Tongue (tissue), 2 donors: ENCODE results near the gene DHX15. TPM values are rescaled to one million over a fixed set of nuclear protein-coding genes. Genes with fewer than 3 reads are reported as not detected.

Experiments used
- DNase-seq: peaks from one replicate; pipeline ENCODE4 v3.0.0-alpha.2; 2015
- total RNA-seq: library from RNA; depleted of rRNA; stranded (reverse); fragments of >200 nt; gene quantifications from one replicate; pipeline ENCODE4 v1.2.3, GENCODE V29; 2014

DHX15 gene
- total RNA-seq, 1 donor from 2014 or later = 220 TPM

DNA sequence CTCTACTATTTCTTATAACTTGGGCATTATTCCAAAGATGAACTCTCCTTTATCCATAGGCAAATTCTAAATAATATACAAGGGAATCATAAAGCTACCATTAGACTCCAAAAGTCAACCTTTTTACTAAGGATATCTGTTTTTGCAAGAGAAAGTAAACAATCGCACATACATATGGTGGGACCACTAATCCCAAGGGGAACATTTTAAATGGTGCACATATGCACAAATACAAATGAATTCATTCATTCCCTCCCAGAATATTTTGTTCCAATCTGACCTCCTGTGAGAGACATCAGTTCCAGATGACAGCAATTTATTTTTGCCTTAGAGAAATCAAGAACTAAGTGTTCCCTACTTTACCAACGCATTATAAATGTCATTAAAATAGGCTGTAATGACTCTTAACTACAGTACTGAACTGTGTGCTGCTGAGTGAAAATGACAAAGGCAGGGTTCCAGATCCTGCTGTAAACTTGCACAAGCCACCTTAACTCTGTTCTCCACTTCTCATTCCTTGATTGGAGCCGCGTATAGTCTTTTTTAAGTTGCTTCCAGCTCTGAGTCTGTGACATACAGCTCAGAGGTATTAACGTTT is 2.0 kb downstream of the DHX15 start:
- DNase-seq = peak; percentile 23

DNA sequence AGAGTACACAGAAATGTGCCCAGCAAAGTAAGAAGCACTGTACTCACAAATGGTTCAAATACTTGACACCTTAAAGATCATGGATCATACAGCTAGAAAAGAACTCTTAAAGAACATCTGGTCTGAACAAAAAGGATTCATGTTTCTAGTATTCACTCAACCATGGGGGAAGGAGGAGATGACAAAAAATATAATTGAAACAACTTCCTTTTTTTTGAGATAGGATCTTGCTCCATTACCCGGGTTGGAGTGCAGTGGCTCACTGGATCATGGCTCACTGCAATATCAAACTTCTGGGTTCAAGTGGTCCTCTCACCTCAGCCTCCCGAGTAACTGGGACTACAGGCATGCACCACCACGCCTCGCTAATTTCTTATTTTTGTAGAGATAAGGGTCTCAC is 6.0 kb downstream of the DHX15 start:
- DNase-seq = no peak

DNA sequence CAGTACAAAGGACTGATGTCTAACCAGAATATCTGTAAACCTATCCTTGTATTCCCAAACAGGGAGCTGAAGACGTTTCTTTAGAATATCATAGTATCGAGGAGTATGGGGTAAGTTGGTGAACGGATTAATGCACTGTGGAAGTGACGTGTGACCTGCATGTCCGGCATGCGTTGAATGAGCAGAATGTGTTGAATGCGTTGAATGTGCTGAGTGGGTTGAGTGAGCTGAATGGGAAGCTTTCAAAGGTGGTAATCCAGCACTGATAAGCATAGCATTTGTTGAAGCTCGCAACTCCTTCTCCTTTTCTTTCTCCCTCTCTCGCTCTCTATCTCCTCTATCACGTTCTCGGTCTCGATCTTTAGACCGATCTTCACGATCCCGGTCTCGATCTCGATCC is 8.1 kb downstream of the DHX15 start:
- DNase-seq = no peak

DNA sequence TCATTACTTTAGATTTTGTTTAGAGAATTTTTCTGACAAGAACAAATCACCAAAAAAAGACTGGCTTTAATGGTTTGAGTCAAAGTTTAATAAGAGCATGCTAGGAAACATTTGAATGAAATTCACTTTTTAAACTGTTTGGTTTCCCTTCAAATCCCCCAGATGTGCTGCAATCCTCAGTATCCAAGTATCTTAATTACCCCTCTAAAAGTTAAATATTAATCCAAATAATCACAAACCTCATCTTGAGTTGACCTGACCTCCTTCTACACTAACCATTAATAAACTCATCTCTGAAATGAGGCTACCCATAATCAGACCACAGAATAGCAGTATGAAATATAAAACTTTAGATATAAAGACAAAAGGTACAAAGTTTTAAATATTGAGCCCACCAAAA is 10.1 kb downstream of the DHX15 start:
- no peak for DNase-seq

DNA sequence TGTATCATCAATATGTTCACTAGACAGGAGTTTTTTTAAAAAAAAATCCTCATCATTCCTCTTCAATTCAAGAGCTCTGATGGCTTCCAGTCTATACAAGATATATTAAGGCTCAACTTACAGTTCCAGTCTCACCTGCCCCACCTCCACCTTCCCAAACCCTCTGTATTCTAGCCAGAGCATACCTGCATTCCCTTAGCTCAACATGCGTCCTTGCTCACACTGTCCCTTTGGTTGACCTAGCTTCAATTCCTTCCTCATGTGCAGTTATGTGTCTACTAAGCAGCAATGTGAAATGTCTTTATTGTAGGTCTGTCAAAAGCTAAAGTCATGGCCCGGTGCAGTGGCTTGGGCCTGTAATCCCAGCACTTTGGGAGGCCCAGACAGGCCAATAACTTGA is 10.8 kb downstream of the DHX15 start:
- no peak for DNase-seq

DNA sequence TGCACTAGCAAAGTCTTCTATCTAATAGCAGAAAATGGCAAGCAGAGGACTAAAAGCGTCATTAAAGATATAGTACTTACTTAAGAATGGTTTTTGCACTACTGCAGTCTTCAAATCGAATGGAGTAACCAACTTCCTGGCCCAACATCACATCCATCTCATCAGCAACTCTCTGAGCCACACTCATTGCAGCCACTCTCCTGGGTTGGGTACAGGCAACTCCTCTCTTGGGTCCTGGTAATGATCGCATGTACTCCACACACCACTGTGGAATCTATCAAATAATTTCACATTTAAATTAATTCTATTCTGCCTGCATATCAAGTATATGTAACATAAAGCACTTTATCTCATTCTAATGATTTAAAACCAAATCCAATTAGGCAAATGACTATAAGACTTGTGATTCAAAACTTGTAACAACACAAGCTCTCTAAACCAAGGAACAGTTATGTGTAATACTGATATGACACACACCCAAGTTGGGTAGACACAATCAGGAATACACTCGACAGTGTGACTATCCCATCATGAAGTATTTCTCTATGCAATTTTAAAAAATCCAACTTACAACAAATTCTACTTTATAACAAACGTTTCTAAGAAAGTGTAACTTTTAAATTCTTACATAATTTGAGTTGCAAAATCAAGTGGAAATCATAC is 13.6 kb downstream of the DHX15 start:
- DNase-seq = no peak

DNA sequence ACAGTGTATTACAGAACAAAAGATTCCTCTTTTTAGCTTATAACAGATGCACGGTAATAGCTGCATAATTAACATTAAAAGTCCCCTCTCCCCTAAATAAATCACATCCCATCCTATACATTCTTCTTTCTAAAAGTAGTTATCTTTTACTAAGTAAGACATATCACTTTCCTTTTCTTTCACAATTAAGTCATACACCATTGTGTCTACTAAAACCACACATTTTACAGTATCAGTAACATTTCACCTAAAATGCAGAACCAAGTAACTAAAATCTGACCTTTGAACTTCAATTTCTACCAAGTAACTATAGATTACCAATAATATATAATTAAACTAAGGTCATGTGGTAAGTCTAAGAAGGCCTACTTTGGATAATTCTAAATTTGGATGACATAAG is 14.2 kb downstream of the DHX15 start:
- no peak for DNase-seq

DNA sequence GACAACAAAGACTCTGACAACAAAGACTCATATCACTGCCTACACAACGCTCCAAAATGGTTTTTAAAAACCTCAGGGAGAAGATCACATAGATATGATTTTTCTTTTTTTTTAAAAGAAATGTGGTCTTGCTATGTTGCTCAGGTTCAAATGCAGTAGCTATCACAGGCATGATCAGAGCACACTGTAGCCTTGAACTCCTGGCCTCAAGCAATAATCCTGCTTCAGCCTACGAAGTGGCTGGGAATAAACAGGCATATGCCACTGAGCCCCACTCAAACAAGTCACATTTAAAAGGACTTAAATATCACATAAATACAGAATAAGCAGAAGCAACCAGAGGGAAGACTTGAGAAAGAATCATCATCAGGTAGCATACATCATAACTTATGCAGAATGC is 14.7 kb downstream of the DHX15 start:
- DNase-seq = no peak

DNA sequence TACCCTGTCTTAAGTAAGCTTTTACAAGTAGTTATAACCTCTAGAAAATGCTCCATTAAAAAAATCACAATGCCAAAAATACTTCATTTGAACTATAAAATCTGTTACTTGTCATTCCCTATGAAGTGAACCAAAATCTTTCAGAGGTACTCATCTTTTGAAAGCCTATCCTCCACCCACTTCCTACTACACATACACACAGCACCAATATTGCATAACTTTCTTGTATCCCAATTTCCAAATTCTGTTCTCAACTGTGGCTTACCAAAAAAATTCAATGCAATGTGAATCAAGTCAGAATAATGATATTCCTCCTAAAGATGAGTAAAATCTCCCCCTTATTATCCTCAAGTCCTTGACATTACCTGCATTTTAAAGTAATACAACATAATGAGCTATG is 15.9 kb downstream of the DHX15 start:
- DNase-seq = no peak

DNA sequence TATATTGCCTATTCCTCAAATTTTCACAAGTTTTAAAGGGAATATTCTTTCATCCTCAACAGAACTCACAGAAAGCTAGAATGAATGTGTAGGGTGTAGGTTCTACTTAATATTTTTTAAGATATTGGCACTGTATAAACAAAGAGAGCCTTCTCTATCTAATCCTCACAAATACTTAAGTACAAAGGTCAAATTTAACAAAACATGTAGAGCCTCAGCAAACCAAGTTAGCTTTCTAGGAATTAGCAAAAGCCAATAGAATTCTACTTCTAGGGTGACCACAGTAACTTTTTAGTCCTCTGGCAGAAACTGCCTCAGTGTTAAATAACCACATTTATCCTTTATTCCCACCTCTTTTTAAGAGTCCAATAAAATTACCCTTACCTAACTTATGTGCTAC is 19.3 kb downstream of the DHX15 start:
- no peak for DNase-seq

DNA sequence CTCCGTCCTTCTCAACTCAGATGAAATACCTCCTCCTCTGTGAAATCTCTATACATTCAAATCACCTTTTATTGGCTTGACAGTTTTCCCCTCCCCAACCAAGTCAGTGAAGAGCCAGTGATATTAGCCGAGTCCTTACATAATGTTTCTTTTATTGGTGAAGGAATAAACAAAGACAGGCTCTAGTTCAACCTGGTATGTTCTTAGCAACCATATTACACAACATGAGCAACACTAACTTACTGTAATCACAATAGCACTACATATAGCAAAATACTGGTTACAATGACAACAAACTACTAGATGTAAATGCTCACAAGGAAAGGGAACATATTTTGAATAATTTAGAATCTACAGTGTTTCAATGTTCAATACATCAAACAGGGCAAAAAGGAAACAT is 19.9 kb downstream of the DHX15 start:
- no peak for DNase-seq

DNA sequence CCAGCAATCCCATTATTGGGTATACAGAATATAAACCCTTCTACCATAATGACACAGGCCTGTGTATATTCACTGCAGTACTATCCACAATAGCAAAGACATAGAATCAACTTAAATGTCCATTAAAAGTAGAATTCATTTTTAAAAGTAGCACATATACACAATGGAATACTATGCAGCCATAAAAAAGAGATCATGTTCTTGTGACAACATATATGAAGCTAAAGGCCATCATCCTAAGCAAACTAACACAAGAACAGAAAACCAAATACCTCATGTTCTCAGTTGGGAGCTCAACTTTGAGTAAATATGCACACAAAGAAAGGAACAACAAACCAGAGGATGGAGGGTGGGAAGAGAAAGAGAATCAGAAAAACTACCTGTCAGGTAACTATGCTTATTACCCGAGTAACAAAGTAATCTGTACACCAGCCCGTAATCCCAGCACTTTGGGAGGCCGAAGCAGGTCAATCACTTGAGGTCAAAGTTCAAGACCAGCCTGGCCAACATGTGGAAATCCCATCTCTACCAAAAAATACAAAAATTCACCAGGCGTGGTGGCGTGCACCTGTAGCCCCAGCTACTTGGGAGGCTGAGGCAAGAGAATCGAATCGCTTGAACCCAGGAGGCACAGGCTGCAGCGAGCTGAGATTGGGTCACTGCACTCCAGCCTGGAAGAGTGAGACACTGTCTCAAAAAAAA is 22.8 kb downstream of the DHX15 start:
- DNase-seq = no peak

DNA sequence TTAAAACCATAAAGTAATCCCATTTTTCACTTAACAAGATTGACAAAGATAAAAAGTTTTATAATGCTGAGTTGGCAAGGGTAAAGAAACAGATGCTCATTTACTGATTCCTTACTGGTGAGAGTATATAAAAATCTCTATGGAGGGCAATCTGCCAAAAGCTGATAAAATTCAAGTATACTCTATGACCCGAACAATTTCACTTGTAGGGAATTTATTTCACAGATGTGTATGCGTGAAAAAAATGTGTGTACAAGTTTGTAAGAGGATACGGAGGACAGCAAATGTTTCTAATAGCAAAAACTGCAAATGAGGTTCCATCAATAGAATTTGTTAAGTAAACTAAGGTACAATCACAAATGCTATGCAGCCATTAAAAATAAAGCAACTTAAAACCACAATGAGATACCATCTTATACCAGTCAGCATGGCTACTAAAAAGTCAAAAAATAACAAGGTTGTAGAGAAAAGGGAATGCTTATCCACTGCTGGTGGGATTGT is 23.4 kb downstream of the DHX15 start:
- peak; percentile 72 for DNase-seq

DNA sequence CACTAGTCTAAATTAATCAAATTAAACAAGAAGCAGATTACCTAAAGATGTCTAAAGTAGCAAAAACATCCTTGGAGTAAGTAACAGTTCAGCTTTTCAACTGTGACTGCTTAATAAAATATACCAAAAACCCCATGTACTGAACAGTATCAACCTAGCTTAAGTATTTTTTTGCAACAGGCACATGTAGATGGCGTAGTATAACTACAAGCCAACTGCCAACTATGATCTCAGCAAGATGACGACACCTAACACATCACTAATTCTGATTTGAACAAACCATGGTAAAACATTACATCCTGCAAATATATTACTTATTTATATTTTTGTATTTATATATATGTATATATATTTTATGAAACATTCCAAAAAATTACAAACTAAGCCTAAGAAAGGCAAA is 24.5 kb downstream of the DHX15 start:
- peak; percentile 28 for DNase-seq

DNA sequence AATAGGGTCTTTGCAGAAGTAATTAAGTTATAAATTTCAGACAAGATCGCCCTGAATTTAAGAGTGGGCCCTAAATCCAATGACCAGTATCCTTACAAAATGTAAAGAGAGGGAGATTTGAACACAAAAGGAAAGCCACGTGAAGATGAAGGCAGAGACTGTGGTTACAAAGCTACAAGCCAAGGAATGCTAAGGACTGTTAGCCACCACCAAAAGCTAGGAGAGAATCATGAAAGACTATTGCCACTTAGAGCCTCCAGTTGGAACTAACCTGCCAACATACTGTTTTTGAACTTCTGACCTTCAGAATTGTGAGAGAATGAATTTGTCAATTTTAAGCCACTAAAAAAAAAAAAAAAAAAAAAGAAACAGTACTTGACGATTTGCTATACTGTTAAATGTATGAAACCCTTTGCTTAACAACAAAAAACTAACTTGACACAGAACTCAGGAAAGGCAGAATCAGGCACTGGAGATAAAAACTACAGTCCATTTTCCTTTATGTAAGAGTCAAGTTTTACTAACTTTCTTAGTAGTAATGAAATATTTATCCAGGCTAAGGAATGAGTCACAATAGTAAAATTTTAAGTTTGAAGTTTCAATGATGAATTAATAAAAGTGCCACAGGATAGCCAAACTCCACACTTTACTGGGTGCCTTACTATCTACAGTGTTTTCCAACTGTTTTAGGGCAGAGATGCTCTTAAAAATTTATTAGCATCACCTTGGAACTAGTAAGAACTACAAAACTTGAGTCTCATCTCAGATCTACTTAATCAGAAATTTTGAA is 25.1 kb downstream of the DHX15 start:
- DNase-seq = no peak

DNA sequence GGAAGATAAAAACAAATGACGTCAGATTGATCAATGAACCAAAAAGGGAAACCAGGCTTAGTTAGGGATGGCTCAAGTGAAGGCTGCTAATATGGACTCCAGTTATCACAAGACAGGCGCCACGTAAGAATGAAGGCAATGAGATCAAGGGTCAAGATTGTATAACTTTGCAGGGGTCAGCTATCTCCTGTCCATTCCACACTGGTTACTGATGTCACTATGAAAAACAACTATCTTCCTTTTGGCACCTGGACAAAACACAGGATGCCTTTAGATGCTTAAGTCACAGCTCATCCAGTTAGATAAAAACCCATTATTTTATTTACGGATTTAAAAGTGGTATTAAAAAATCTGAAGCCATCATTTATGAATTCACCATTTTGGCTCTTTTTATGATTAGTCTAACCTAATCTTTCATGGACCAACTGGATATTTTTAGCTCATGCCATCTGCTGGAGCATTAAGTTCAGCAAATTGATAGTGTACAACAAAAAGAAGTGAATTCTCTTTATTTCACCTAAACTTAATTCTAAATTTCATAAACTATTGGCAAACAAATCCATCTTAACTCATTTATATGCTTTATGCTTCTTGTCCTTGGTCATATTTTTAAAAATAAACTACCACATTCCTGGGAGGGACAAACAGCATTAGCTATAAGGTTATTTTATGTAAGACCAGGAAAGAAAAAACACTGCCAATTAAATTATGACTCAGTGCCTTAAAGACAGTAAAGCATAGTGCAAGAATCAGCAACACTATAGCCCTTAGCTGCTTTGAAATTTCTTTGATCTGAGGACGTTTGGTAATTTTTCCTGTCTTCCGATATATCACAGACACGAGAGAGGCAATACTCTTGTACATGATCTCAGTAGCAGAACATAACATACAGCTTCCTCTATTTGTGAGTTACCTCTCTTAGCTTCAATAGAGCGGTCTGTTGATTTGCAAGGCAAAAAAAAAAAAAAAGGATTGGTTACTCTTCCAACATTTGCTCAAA is 27.0 kb downstream of the DHX15 start:
- no peak for DNase-seq

DNA sequence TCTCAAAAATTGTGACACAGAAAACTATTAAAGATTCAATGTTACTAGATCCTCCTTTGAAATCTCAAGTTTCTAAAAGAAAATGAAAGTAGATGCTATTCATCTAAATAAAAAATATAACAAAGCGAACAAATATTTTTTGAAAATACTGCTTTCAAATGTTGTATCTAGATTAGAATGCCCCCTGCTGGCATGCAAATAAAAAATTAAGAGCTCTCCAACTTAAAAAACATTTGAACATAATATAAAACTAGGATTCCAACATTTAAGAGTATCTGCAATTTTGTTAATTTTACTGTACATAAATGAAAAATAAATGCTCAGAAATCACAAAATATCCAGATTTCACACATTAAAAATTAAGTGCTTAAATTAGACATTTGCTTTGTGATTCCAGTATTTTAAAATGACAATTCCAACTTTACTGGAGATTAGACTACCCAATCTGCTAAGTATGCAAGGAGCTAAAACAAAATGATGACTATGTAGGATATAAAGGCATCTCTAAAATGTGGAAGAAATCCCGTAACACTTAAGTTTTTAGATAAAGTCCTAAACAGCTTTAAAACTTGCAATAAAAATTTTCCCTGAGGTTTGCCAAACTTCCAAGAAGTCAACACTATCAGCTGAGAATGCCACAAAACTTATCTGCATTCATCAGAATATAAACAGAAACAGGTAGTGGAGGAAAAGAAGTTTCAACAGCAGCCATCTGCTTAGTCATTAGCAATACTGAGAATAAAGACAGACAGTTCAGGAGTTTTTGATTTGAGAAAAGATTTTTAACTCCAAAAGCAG is 32.7 kb downstream of the DHX15 start:
- DNase-seq = peak; percentile 24

DNA sequence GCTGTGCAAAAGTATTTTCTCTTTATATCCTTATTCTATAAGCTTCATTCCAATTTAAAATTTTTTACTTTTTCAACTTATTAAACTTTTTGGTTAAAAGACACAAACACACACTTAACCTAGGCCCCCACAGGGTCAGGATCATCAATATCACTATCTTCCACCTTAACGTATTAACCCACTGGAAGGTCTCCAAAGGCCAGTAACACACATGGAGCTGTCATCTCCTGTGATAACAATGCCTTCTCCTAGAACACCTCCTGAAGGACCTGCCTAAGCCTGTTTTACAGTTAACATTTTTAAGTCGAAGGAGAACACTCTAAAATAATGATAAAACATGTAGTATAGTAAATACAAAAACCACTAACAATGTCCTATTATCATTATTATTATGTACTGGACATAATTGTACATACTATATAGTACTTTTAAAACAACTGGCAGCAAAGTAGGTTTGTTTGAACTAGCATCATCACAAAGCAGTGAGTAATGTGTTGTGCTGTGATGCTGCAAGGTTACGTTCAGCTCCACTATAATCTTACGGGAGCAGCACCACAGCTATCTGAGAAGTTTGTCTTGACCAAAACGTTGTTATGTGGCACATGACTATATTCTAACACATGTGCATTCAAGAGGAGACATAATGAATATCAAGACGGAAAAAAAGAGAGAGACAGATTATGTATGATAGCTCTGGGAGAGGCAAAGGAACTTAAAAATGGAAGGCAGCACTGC is 33.7 kb downstream of the DHX15 start:
- no peak for DNase-seq

DNA sequence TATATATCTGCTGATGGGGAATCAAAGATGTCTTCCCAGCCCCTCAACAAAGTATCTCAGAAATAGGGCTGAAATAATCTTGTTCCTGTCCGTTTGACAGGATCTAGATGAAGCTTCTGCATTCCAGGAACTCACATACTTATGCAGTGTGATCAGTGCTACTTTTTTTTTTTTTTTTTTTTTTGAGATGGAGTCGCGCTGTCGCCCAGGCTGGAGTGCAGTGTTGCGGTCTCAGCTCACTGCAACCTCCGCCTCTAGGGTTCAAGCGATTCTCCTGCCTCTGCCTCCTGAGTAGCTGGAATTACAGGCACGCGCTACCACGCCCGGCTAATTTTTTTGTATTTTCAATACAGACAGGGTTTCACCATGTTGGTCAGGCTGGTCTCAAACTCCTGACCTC is 36.4 kb downstream of the DHX15 start:
- DNase-seq = no peak
